Prostate gland (tissue), 2 donors: ENCODE results near the gene CCL4. TPM values are rescaled to one million over a fixed set of nuclear protein-coding genes. Genes with fewer than 3 reads are reported as not detected.
"Not testable (repeated sequence)": the region's sequence is repeated elsewhere in the genome, so short reads cannot be mapped to it uniquely, and the experiment has no call there.

ENCODE experiments used
- DNase-seq: peaks from one replicate; pipeline ENCODE4 v3.0.0-alpha.2; 2019; ENCODE audit warnings: low spot score
- H3K27ac ChIP-seq, 2 donors: fragments of 200-600 bp; sonication (generic); 2 replicates each; pipeline ENCODE4 v1.5.1; 2017 to 2019
- H3K27me3 ChIP-seq: fragments of 200-600 bp; sonication (generic); replicated peaks from 2 replicates; pipeline ENCODE4 v1.5.1; 2019; ENCODE audit not compliant: insufficient read depth
- H3K36me3 ChIP-seq, 2 donors: fragments of 200-600 bp; sonication (generic); 1 replicate in 1 of 2; 2 replicates in 1 of 2; pipeline versions ENCODE4 v1.5.1 to v1.8.1; 2017 to 2019
- H3K4me1 ChIP-seq: fragments of 200-600 bp; sonication (generic); replicated peaks from 2 replicates; pipeline ENCODE4 v1.5.1; 2019
- H3K4me3 ChIP-seq, 2 donors: fragments of 200-600 bp; sonication (generic); 2 replicates each; pipeline ENCODE4 v1.5.1; 2017 to 2019
- H3K9me3 ChIP-seq: fragments of 200-600 bp; sonication (generic); 2 replicates; pipeline ENCODE4 v1.5.1; 2017
- POLR2A ChIP-seq: fragments of 450-650 bp; IDR thresholded peaks from one replicate; pipeline ENCODE4 v1.6.1; 2016; ENCODE audit warnings: antibody characterized with exemption, mild to moderate bottlenecking
- POLR2AphosphoS5 ChIP-seq: sonication (generic); formaldehyde crosslinking; IDR thresholded peaks from one replicate; pipeline ENCODE4 v1.6.1; 2017; ENCODE audit warnings: antibody characterized with exemption
- WGBS: methylation state at CpG from one replicate; pipeline ENCODE4 v1.1.5; 2018; 5-methylcytosine and 5-hydroxymethylcytosine counted together
- intact Hi-C: fragments of 100-400 bp; cut with DNase I; formaldehyde crosslinking; loops from one replicate; pipeline ENCODE4 v1.14.2; 2022
- total RNA-seq, 2 donors: library from RNA; depleted of rRNA; stranded (reverse); fragments of >200 nt; gene quantifications; one replicate each; pipeline ENCODE4 v1.1.0, GENCODE V29; 2016
- TF ChIP-seq, protein P1 (sequence below), 4 experiments: fragments of 200-600 bp in 2 of 4; fragments of 450-650 bp in 2 of 4; sonication (generic) in 2 of 4; IDR thresholded peaks; 1 replicate in 3 of 4; 2 replicates in 1 of 4; pipeline ENCODE4 v1.5.1; 2016 to 2019; ENCODE audit warnings: antibody characterized with exemption in 4 of 4, mild to moderate bottlenecking in 2 of 4, moderate library complexity in 2 of 4

CCL4 gene
- 1 to 10 TPM in 1 of 2 donors, under 1 TPM in 1; 0.57 to 1.5 TPM for total RNA-seq

GRCh38 chr17:36103401-36103975 is at the start of gene CCL4:
Gene CCL4, plus strand, starts transcription at chr17:36103827. Its CDS starts 79 bp downstream, at chr17:36103906.
- intact Hi-C loops, H3K36me3 ChIP-seq, DNase-seq, H3K4me3 ChIP-seq, H3K27ac ChIP-seq, H3K4me1 ChIP-seq, H3K9me3 ChIP-seq, H3K27me3 ChIP-seq: not testable (repeated sequence)
- WGBS = 77% methylated on average over 6 of the region's 6 CpGs

GRCh38 chr17:36055171-36055570 is 48.5 kb upstream of the CCL4 start:
- H3K4me1 ChIP-seq = no peaks in the 10 kb centered on the region
- H3K4me3 ChIP-seq = no peak overlapping the region
- H3K9me3 ChIP-seq = no peaks in the 10 kb centered on the region
- H3K27me3 ChIP-seq = no peaks in the 10 kb centered on the region
- intact Hi-C loops = no loop called here
- no peak for DNase-seq
- no peak overlapping the region for H3K27ac ChIP-seq
- no peak for TF ChIP-seq POLR2A
- no peak for TF ChIP-seq POLR2AphosphoS5
- TF ChIP-seq, protein P1, sequence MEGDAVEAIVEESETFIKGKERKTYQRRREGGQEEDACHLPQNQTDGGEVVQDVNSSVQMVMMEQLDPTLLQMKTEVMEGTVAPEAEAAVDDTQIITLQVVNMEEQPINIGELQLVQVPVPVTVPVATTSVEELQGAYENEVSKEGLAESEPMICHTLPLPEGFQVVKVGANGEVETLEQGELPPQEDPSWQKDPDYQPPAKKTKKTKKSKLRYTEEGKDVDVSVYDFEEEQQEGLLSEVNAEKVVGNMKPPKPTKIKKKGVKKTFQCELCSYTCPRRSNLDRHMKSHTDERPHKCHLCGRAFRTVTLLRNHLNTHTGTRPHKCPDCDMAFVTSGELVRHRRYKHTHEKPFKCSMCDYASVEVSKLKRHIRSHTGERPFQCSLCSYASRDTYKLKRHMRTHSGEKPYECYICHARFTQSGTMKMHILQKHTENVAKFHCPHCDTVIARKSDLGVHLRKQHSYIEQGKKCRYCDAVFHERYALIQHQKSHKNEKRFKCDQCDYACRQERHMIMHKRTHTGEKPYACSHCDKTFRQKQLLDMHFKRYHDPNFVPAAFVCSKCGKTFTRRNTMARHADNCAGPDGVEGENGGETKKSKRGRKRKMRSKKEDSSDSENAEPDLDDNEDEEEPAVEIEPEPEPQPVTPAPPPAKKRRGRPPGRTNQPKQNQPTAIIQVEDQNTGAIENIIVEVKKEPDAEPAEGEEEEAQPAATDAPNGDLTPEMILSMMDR (IDR thresholded peaks at IDR 0.05) = no peak
- 84% methylated on average over 2 of the region's 2 CpGs for WGBS
- H3K36me3 ChIP-seq = no peaks in the 10 kb centered on the region

GRCh38 chr17:36055921-36056520 is 47.6 kb upstream of the CCL4 start:
- no peak overlapping the region for H3K4me3 ChIP-seq
- no peaks in the 10 kb centered on the region for H3K4me1 ChIP-seq
- intact Hi-C loops = no loop called here
- H3K9me3 ChIP-seq = no peaks in the 10 kb centered on the region
- H3K27me3 ChIP-seq = no peaks in the 10 kb centered on the region
- H3K27ac ChIP-seq = no peak overlapping the region
- DNase-seq = no peak
- TF ChIP-seq POLR2AphosphoS5 (no peak), POLR2A (no peak)
- TF ChIP-seq, protein P1 (IDR thresholded peaks at IDR 0.05) = no peak
- H3K36me3 ChIP-seq = no peaks in the 10 kb centered on the region
- WGBS = 84% methylated on average over 4 of the region's 4 CpGs

- intact Hi-C loops = no loop called here
- Histone ChIP-seq H3K27ac (no peak overlapping the region), H3K9me3 (no peaks in the 10 kb centered on the region)
Measured at GRCh38 chr17:36057911-36058310, 45.7 kb upstream of the CCL4 start.

GRCh38 chr17:36059406-36059805 is 44.2 kb upstream of the CCL4 start:
- DNase-seq = no peak
- TF ChIP-seq POLR2A (no peak), POLR2AphosphoS5 (no peak)
- Histone ChIP-seq H3K27ac (no peak overlapping the region), H3K4me1 (no peaks in the 10 kb centered on the region), H3K9me3 (no peaks in the 10 kb centered on the region), H3K27me3 (no peaks in the 10 kb centered on the region), H3K36me3 (no peaks in the 10 kb centered on the region), H3K4me3 (no peak overlapping the region)
- intact Hi-C loops = no loop called here
- WGBS = 93% methylated on average over 7 of the region's 7 CpGs

More at GRCh38 chr17:36057911-36058310, 45.7 kb upstream of the CCL4 start:
- no peak for TF ChIP-seq POLR2AphosphoS5
- Histone ChIP-seq H3K36me3 (no peaks in the 10 kb centered on the region), H3K4me1 (no peaks in the 10 kb centered on the region), H3K4me3 (no peak overlapping the region), H3K27me3 (no peaks in the 10 kb centered on the region)
- no peak for DNase-seq

DNA sequence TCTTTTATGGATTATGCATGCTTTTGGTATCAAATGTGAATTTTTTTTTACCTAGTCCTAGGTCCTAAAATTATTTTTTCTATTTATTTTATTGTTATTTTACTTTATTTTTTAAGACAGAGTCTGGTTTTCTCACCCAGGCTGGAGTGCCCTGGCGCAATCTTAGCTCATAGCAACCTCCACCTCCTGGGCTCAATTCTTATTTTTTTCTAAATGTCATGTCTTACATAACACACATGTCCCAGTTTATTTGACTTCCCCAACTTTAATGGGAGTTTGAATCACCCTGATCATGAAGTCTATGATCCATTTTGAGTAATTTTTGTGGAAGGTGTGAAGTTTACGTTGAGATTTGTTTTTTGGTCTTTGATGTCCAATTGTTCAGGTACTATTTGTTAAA is 42.8 kb upstream of the CCL4 start:
- Histone ChIP-seq H3K36me3 (no peaks in the 10 kb centered on the region), H3K9me3 (no peaks in the 10 kb centered on the region), H3K4me1 (no peaks in the 10 kb centered on the region), H3K27me3 (no peaks in the 10 kb centered on the region), H3K4me3 (no peak overlapping the region), H3K27ac (no peak overlapping the region)
- 83% methylated on average over 2 of the region's 2 CpGs for WGBS
- DNase-seq = no peak
- intact Hi-C loops = no loop called here
- TF ChIP-seq POLR2A (no peak), POLR2AphosphoS5 (no peak)
- TF ChIP-seq, protein P1 (IDR thresholded peaks at IDR 0.05) = no peak
